Tibial nerve (tissue), 4 donors: ENCODE results near the gene SLAMF1. TPM values are rescaled to one million over a fixed set of nuclear protein-coding genes. Genes with fewer than 3 reads are reported as not detected.
"Not testable (repeated sequence)": the region's sequence is repeated elsewhere in the genome, so short reads cannot be mapped to it uniquely, and the experiment has no call there.

Experiments used
- DNase-seq, 2 donors: peaks; one replicate each; pipeline ENCODE4 v3.0.0-alpha.2; 2019; ENCODE audit warnings: low spot score in 2 of 2
- H3K27ac ChIP-seq, 4 donors: fragments of 200-600 bp; sonication (generic) in 3 of 4; one replicate each; pipeline ENCODE4 v1.5.1; 2017 to 2019; ENCODE audit warnings: mild to moderate bottlenecking in 1 of 4
- H3K27me3 ChIP-seq, 2 donors: fragments of 200-600 bp; sonication (generic) in 1 of 2; one replicate each; pipeline versions ENCODE4 v1.5.1 to v1.6.0; 2017 to 2019
- H3K36me3 ChIP-seq, 3 donors: fragments of 200-600 bp; sonication (generic); one replicate each; pipeline ENCODE4 v1.5.1; 2018 to 2019
- H3K4me1 ChIP-seq, 4 donors: fragments of 200-600 bp; sonication (generic) in 3 of 4; one replicate each; pipeline ENCODE4 v1.5.1; 2017 to 2019
- H3K4me3 ChIP-seq, 4 donors: fragments of 200-600 bp; sonication (generic) in 3 of 4; one replicate each; pipeline ENCODE4 v1.5.1; 2017 to 2019; ENCODE audit warnings: mild to moderate bottlenecking in 1 of 4, moderate library complexity in 1 of 4
- H3K9me3 ChIP-seq, 4 donors: fragments of 200-600 bp; sonication (generic) in 3 of 4; one replicate each; pipeline ENCODE4 v1.5.1; 2017 to 2019
- CTCF ChIP-seq, 5 experiments: fragments of 200-600 bp in 3 of 5; fragments of 450-650 bp in 2 of 5; sonication (generic) in 3 of 5; IDR thresholded peaks; one replicate each; pipeline ENCODE4 v1.5.1; 2016 to 2019; ENCODE audit warnings: antibody characterized with exemption in 5 of 5, mild to moderate bottlenecking in 3 of 5, moderate library complexity in 2 of 5
- EP300 ChIP-seq, 2 donors: sonication (generic); formaldehyde crosslinking; IDR thresholded peaks; one replicate each; pipeline ENCODE4 v1.6.1; 2017; ENCODE audit warnings: antibody characterized with exemption in 2 of 2, mild to moderate bottlenecking in 1 of 2
- POLR2A ChIP-seq, 2 donors: fragments of 450-650 bp; IDR thresholded peaks; one replicate each; pipeline ENCODE4 v1.6.1; 2017; ENCODE audit warnings: antibody characterized with exemption in 2 of 2, mild to moderate bottlenecking in 2 of 2, moderate library complexity in 2 of 2
- WGBS, 2 donors: methylation state at CpG; one replicate each; pipeline ENCODE4 v1.1.5; 2018; 5-methylcytosine and 5-hydroxymethylcytosine counted together
- total RNA-seq, 4 donors: library from RNA; depleted of rRNA; stranded (reverse); fragments of >200 nt; gene quantifications; one replicate each; pipeline ENCODE4 v1.1.0, GENCODE V29; 2016

The SLAMF1 gene
- 1 to 10 TPM in 1 of 4 donors, under 1 TPM in 1, not detected in 2; 0.39 to 1.3 TPM for total RNA-seq

- no peaks in the 10 kb centered on the region for H3K36me3 ChIP-seq
- no peaks in the 10 kb centered on the region for H3K27me3 ChIP-seq
- no peaks in the 10 kb centered on the region for H3K9me3 ChIP-seq
- TF ChIP-seq EP300 (IDR thresholded peaks at IDR 0.05) = no peak
- no peak for TF ChIP-seq POLR2A (IDR thresholded peaks at IDR 0.05)
- no peak for TF ChIP-seq CTCF (IDR thresholded peaks at IDR 0.05)
- H3K4me3 ChIP-seq = peak within 1 kb of the TSS in 2 of 4 donors; percentile 14 to 26
- no peak for DNase-seq
- H3K27ac ChIP-seq = peak within 1 kb of the TSS in 1 of 4 donors; percentile 60
- 60 to 62% methylated on average over 11 of the region's 11 CpGs for WGBS, 2 donors
- H3K4me1 ChIP-seq = no peaks in the 10 kb centered on the region
These were observed at the start of gene SLAMF1 for GRCh38 chr1:160646711-160647328. TSS of gene SLAMF1 (minus strand) at chr1:160647044. CDS start at chr1:160646945, 99 bp downstream.

- not testable (repeated sequence) for H3K4me1 ChIP-seq, H3K4me3 ChIP-seq, H3K36me3 ChIP-seq, H3K27me3 ChIP-seq, DNase-seq, H3K9me3 ChIP-seq, H3K27ac ChIP-seq
- 87 to 91% methylated on average over 10 of the region's 10 CpGs for WGBS, 2 donors
These were observed 45.5 kb upstream of the SLAMF1 start for GRCh38 chr1:160692390-160692789.

GRCh38 chr1:160685266-160685665 lies 38.4 kb upstream of the SLAMF1 start:
- Histone ChIP-seq H3K4me3 (no peak overlapping the region), H3K27ac (peak overlapping the region in 1 of 4 donors; percentile 19), H3K36me3 (no peaks in the 10 kb centered on the region), H3K27me3 (no peaks in the 10 kb centered on the region), H3K9me3 (no peaks in the 10 kb centered on the region), H3K4me1 (no peaks in the 10 kb centered on the region)
- no peak for TF ChIP-seq POLR2A (IDR thresholded peaks at IDR 0.05)
- no peak for TF ChIP-seq EP300 (IDR thresholded peaks at IDR 0.05)
- TF ChIP-seq CTCF (IDR thresholded peaks at IDR 0.05) = no peak
- no peak for DNase-seq

- no peaks in the 10 kb centered on the region for H3K4me1 ChIP-seq
- WGBS, 2 donors = 59 to 75% methylated on average over 4 of the region's 4 CpGs
- H3K9me3 ChIP-seq = no peaks in the 10 kb centered on the region
- no peak overlapping the region for H3K4me3 ChIP-seq
- no peak for TF ChIP-seq POLR2A (IDR thresholded peaks at IDR 0.05)
- no peak for TF ChIP-seq EP300 (IDR thresholded peaks at IDR 0.05)
- TF ChIP-seq CTCF (IDR thresholded peaks at IDR 0.05) = no peak
- no peaks in the 10 kb centered on the region for H3K36me3 ChIP-seq
- H3K27me3 ChIP-seq = no peaks in the 10 kb centered on the region
- no peak for DNase-seq
- H3K27ac ChIP-seq = no peak overlapping the region
These were observed 36.4 kb upstream of the SLAMF1 start for GRCh38 chr1:160682983-160683865.

- Histone ChIP-seq H3K9me3 (no peaks in the 10 kb centered on the region), H3K27me3 (no peaks in the 10 kb centered on the region), H3K4me1 (no peaks in the 10 kb centered on the region), H3K36me3 (no peaks in the 10 kb centered on the region), H3K4me3 (no peak overlapping the region), H3K27ac (no peak overlapping the region)
- TF ChIP-seq CTCF (IDR thresholded peaks at IDR 0.05) (no peak), POLR2A (IDR thresholded peaks at IDR 0.05) (no peak), EP300 (IDR thresholded peaks at IDR 0.05) (no peak)
- 95 to 100% methylated on average over 1 to 3 of the region's 3 CpGs for WGBS, 2 donors
- no peak for DNase-seq
These were observed 35.0 kb upstream of the SLAMF1 start for GRCh38 chr1:160681891-160682140.
